Chondrocyte (in vitro differentiated cells): ENCODE results near the gene RAB18. TPM values are rescaled to one million over a fixed set of nuclear protein-coding genes. Genes with fewer than 3 reads are reported as not detected.

Experiments
- DNase-seq: peaks from one replicate; pipeline ENCODE4 v3.0.0; 2021; ENCODE audit warnings: mixed read lengths, low spot score
- H3K27ac Mint-ChIP-seq: one replicate; pipeline ENCODE4 v1.8.0; 2021; ENCODE audit warnings: mild to moderate bottlenecking, moderate library complexity, mixed read lengths; ENCODE audit not compliant: unreplicated experiment
- H3K27me3 Mint-ChIP-seq: 2 replicates; pipeline ENCODE4 v1.8.0; 2021; ENCODE audit warnings: low read depth, mixed read lengths
- H3K36me3 Mint-ChIP-seq: 2 replicates; pipeline ENCODE4 v1.8.0; 2021; ENCODE audit warnings: low read depth, mixed read lengths
- H3K4me1 Mint-ChIP-seq: 2 replicates; pipeline ENCODE4 v1.8.0; 2021; ENCODE audit warnings: low read depth, mild to moderate bottlenecking, mixed read lengths
- H3K4me3 Mint-ChIP-seq: one replicate; pipeline ENCODE4 v1.8.0; 2021; ENCODE audit warnings: mild to moderate bottlenecking, moderate library complexity, mixed read lengths; ENCODE audit not compliant: unreplicated experiment
- H3K9me3 Mint-ChIP-seq: 2 replicates; pipeline ENCODE4 v1.8.0; 2021; ENCODE audit warnings: low read depth, mixed read lengths
- total RNA-seq: library from RNA; stranded (reverse); gene quantifications from 3 replicates; pipeline ENCODE4 v1.2.1, GENCODE V29; 2021
- TF ChIP-seq, protein P1 (sequence below): fragments of 200-600 bp; sonication (generic); IDR thresholded peaks from 2 replicates; pipeline ENCODE4 v1.5.0; 2021; ENCODE audit warnings: antibody characterized with exemption, mild to moderate bottlenecking, moderate library complexity

The RAB18 gene
- total RNA-seq, 1 donor from 2014 or later, result 176 TPM

DNA sequence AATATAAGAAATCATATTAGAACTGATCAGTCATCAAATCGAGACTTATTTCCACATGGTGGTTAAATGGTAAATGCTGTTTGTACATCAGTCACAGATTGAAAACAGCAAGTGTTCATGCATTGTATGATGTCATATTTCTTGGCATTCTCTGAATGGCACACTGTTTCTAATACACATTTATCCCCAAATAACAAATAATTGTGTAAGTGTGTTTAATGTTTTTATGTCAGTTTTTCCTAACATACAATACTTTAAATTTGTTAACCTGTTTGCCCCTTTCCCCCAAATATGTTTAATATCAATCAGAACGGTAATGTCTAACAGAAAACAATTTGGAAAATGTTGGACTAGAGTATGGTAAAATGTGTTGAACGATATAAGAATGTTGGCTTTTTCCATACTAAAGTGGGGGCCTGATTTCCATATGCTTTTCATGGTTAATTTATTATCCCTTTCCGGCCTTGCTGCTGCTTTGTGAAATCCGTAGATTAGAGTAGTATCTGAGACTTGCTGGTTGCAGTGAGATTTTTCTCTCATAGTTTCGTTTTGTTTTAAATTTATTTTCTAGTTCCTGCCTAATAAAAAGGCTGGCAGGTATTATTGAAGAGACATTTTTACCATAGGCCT lies 23.7 kb downstream of the RAB18 start:
- DNase-seq, result no peak
- no peaks in the 10 kb centered on the region for H3K9me3 Mint-ChIP-seq
- peak overlapping the region; percentile 38 for H3K27ac Mint-ChIP-seq
- peaks cover 7% of the 10 kb centered on the region for H3K36me3 Mint-ChIP-seq
- no peaks in the 10 kb centered on the region for H3K27me3 Mint-ChIP-seq
- TF ChIP-seq, protein P1, sequence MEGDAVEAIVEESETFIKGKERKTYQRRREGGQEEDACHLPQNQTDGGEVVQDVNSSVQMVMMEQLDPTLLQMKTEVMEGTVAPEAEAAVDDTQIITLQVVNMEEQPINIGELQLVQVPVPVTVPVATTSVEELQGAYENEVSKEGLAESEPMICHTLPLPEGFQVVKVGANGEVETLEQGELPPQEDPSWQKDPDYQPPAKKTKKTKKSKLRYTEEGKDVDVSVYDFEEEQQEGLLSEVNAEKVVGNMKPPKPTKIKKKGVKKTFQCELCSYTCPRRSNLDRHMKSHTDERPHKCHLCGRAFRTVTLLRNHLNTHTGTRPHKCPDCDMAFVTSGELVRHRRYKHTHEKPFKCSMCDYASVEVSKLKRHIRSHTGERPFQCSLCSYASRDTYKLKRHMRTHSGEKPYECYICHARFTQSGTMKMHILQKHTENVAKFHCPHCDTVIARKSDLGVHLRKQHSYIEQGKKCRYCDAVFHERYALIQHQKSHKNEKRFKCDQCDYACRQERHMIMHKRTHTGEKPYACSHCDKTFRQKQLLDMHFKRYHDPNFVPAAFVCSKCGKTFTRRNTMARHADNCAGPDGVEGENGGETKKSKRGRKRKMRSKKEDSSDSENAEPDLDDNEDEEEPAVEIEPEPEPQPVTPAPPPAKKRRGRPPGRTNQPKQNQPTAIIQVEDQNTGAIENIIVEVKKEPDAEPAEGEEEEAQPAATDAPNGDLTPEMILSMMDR, result no peak
- no peak overlapping the region for H3K4me3 Mint-ChIP-seq
- peaks cover 70% of the 10 kb centered on the region for H3K4me1 Mint-ChIP-seq

DNA sequence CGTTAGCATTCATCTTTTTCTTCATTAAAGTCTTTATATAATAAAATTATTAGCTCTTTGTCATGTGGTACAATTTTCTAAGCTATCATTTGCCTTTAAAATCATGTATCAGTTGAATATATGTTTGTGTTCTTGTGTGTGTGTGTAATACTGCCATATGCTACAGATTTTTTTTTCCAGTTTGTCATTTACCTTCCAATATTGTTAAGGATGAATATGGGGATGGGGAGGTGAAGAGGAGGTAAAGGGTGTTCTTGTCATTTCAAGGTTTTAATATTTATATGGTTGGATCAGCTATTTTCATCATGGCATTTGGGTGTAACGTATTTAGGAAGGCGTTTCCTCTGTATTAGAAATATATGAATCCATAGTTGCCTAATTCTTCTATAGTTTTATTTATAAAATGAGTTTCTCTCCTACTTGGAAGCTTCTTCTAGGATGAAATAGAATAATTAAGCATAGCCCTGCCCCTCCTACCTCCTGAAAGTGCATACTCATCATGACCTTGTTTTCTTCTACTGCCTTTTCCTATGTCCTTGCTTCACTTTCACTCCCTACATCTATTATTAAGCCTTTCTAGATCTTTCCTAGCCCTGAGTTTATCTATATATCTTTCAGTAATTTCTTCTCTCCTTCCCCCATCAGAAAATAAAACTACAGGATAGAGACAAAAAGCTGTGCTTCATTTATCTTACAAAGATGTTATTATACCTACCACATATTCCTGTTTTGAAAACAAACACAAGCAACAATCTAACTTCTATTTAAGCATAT lies 25.1 kb downstream of the RAB18 start:
- DNase-seq, result no peak
- H3K27ac Mint-ChIP-seq, result peak overlapping the region; percentile 3
- H3K27me3 Mint-ChIP-seq, result no peaks in the 10 kb centered on the region
- peaks cover 66% of the 10 kb centered on the region for H3K4me1 Mint-ChIP-seq
- TF ChIP-seq, protein P1, result no peak
- no peak overlapping the region for H3K4me3 Mint-ChIP-seq
- peaks cover 12% of the 10 kb centered on the region for H3K36me3 Mint-ChIP-seq
- no peaks in the 10 kb centered on the region for H3K9me3 Mint-ChIP-seq

DNA sequence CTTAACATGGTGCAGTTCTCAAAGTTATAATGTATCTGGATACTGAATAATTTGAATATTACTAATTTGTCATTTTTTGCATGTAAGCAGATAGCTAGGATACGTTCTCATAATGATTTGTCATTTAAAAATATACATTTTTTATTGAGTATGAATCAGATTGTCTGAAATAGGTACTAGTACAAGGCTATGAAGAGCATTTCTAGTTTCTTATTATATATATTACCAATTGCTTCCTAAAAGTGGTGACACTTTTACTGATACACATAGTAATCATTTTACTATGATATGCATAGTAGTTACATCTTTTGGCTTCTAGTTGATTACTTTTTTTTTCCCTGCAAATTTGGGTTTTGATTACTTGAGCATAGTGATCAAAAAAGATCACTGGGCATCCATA lies 26.4 kb downstream of the RAB18 start:
- Mint-ChIP-seq H3K27ac (peak overlapping the region; percentile 22), H3K36me3 (peaks cover 9% of the 10 kb centered on the region)
- no peak for DNase-seq

DNA sequence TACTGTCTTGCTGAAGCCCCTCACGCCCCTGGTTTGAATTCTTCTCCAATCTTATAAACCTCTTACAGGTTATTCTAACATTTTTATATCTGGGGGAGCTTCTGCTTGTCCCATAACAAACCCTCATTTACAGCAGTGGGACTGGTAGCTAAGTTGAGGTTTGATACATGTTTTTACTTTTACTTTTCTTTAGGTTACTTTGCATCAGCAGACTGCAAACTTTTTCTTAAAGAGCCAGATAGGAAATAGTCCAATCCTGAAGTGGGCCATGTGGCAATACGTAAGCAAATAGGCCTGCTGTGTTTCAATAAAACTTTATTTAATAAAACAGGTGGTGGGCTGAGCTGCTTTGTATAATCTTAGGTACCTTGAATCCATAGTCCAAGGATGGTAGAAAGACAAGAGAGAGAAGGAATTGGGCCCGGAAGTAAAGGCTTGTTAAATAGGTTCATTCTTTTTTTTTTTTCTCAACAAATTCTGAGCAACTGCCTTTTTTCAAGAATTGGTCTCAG lies 27.3 kb downstream of the RAB18 start:
- H3K36me3 Mint-ChIP-seq, result peaks cover 9% of the 10 kb centered on the region
- no peak for DNase-seq
- H3K27me3 Mint-ChIP-seq, result no peaks in the 10 kb centered on the region
- H3K4me3 Mint-ChIP-seq, result no peak overlapping the region
- H3K9me3 Mint-ChIP-seq, result no peaks in the 10 kb centered on the region
- peaks cover 45% of the 10 kb centered on the region for H3K4me1 Mint-ChIP-seq
- TF ChIP-seq, protein P1, result no peak
- H3K27ac Mint-ChIP-seq, result peak overlapping the region; percentile 18

More for the DNA sequence above, 26.4 kb downstream of the RAB18 start:
- H3K9me3 Mint-ChIP-seq, result no peaks in the 10 kb centered on the region
- peaks cover 53% of the 10 kb centered on the region for H3K4me1 Mint-ChIP-seq
- H3K4me3 Mint-ChIP-seq, result no peak overlapping the region
- TF ChIP-seq, protein P1, result no peak
- no peaks in the 10 kb centered on the region for H3K27me3 Mint-ChIP-seq

GRCh38 chr10:27534161-27534700 lies 30.1 kb downstream of the RAB18 start:
- no peaks in the 10 kb centered on the region for H3K9me3 Mint-ChIP-seq
- no peak overlapping the region for H3K27ac Mint-ChIP-seq
- DNase-seq, result no peak
- no peaks in the 10 kb centered on the region for H3K27me3 Mint-ChIP-seq
- H3K4me1 Mint-ChIP-seq, result peaks cover 35% of the 10 kb centered on the region
- H3K36me3 Mint-ChIP-seq, result peaks cover 19% of the 10 kb centered on the region
- no peak overlapping the region for H3K4me3 Mint-ChIP-seq
- TF ChIP-seq, protein P1, result no peak
